ENCODE data around the gene WRNIP1. TPM values are rescaled to one million over a fixed set of nuclear protein-coding genes. Genes with fewer than 3 reads are reported as not detected.

The WRNIP1 gene
- total and polyA plus RNA-seq, 9 of the 15 experiments (the other 6 are each of a cell fraction or from before 2014, with no cell fraction given), result 13.2 to 63.6 (median 48.6) TPM

DNA sequence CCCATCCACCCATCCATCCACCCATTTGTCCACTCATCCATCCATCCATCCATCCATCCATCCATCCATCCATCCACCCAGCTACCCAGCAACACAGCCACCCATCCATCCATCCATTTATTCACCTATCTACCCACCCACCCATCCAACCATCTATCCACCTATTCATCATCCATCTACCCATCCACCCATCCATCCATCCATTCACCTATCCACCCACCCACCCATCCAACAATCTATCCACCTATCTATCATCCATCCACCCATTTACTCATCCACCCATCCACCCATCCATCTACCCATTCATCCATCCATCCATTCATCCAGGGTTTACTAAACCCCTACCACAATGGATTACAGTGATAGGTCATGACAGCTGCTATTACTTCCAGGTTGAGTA is 69.1 kb downstream of the WRNIP1 start (continued):
- TF ChIP-seq HDAC1 (IDR thresholded peaks at IDR 0.05) (peak in 1 of 2 experiments; percentile 39; a peak in 1 of 4 replicates), GTF2A2 (tag; IDR thresholded peaks at IDR 0.05) (no peak), FOXJ2 (tag; IDR thresholded peaks at IDR 0.05) (no peak), ZBTB7A (IDR thresholded peaks at IDR 0.05; ENCODE audit: borderline replicate concordance, control insufficient read depth, low read depth, low read length) (no peak), SIX5 (IDR thresholded peaks at IDR 0.05; ENCODE audit: borderline replicate concordance in 1 of 2, insufficient read depth in 1 of 2, low read depth in 1 of 2, low read length in 2 of 2) (no peak), ZNF785 (CRISPR knock-in tag; IDR thresholded peaks at IDR 0.05) (no peak), TEAD4 (IDR thresholded peaks at IDR 0.05; ENCODE audit: low read length) (no peak), TEAD4 (CRISPR knock-in tag; IDR thresholded peaks at IDR 0.05; ENCODE audit: borderline replicate concordance) (no peak), ZSCAN29 (IDR thresholded peaks at IDR 0.05) (0 out of 2 replicates have a peak, but pooled peaks have one; percentile 18), ZFP1 (CRISPR knock-in tag; IDR thresholded peaks at IDR 0.05) (no peak), ZNF12 (CRISPR knock-in tag; IDR thresholded peaks at IDR 0.05) (no peak), FOXA1 (IDR thresholded peaks at IDR 0.05; ENCODE audit: borderline replicate concordance) (no peak), THRAP3 (IDR thresholded peaks at IDR 0.05; ENCODE audit: borderline replicate concordance) (no peak), SMARCA5 (IDR thresholded peaks at IDR 0.05) (peak; percentile 59; the same call in 1 of the 2 replicates), ZNF165 (CRISPR knock-in tag; IDR thresholded peaks at IDR 0.05; ENCODE audit: borderline replicate concordance) (no peak)
- TF ChIP-seq, protein P1, sequence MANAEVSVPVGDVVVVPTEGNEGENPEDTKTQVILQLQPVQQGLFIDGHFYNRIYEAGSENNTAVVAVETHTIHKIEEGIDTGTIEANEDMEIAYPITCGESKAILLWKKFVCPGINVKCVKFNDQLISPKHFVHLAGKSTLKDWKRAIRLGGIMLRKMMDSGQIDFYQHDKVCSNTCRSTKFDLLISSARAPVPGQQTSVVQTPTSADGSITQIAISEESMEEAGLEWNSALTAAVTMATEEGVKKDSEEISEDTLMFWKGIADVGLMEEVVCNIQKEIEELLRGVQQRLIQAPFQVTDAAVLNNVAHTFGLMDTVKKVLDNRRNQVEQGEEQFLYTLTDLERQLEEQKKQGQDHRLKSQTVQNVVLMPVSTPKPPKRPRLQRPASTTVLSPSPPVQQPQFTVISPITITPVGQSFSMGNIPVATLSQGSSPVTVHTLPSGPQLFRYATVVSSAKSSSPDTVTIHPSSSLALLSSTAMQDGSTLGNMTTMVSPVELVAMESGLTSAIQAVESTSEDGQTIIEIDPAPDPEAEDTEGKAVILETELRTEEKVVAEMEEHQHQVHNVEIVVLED (CRISPR knock-in tag; IDR thresholded peaks at IDR 0.05), result no peak
- TF ChIP-seq, protein P2, sequence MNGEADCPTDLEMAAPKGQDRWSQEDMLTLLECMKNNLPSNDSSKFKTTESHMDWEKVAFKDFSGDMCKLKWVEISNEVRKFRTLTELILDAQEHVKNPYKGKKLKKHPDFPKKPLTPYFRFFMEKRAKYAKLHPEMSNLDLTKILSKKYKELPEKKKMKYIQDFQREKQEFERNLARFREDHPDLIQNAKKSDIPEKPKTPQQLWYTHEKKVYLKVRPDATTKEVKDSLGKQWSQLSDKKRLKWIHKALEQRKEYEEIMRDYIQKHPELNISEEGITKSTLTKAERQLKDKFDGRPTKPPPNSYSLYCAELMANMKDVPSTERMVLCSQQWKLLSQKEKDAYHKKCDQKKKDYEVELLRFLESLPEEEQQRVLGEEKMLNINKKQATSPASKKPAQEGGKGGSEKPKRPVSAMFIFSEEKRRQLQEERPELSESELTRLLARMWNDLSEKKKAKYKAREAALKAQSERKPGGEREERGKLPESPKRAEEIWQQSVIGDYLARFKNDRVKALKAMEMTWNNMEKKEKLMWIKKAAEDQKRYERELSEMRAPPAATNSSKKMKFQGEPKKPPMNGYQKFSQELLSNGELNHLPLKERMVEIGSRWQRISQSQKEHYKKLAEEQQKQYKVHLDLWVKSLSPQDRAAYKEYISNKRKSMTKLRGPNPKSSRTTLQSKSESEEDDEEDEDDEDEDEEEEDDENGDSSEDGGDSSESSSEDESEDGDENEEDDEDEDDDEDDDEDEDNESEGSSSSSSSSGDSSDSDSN (IDR thresholded peaks at IDR 0.05; ENCODE audit: borderline replicate concordance in 1 of 2, low read depth in 2 of 2, low read length in 2 of 2), result no peak
- TF ChIP-seq, protein P3, sequence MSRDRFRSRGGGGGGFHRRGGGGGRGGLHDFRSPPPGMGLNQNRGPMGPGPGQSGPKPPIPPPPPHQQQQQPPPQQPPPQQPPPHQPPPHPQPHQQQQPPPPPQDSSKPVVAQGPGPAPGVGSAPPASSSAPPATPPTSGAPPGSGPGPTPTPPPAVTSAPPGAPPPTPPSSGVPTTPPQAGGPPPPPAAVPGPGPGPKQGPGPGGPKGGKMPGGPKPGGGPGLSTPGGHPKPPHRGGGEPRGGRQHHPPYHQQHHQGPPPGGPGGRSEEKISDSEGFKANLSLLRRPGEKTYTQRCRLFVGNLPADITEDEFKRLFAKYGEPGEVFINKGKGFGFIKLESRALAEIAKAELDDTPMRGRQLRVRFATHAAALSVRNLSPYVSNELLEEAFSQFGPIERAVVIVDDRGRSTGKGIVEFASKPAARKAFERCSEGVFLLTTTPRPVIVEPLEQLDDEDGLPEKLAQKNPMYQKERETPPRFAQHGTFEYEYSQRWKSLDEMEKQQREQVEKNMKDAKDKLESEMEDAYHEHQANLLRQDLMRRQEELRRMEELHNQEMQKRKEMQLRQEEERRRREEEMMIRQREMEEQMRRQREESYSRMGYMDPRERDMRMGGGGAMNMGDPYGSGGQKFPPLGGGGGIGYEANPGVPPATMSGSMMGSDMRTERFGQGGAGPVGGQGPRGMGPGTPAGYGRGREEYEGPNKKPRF (IDR thresholded peaks at IDR 0.05; ENCODE audit: low read depth, low read length), result no peak
- TF ChIP-seq, protein P4, sequence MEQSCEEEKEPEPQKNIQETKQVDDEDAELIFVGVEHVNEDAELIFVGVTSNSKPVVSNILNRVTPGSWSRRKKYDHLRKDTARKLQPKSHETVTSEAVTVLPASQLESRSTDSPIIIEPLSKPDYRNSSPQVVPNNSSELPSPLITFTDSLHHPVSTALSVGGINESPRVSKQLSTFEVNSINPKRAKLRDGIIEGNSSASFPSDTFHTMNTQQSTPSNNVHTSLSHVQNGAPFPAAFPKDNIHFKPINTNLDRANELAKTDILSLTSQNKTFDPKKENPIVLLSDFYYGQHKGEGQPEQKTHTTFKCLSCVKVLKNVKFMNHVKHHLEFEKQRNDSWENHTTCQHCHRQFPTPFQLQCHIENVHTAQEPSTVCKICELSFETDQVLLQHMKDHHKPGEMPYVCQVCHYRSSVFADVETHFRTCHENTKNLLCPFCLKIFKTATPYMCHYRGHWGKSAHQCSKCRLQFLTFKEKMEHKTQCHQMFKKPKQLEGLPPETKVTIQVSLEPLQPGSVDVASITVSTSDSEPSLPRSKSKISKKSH (CRISPR knock-in tag; IDR thresholded peaks at IDR 0.05), result no peak
- TF ChIP-seq, protein P5, sequence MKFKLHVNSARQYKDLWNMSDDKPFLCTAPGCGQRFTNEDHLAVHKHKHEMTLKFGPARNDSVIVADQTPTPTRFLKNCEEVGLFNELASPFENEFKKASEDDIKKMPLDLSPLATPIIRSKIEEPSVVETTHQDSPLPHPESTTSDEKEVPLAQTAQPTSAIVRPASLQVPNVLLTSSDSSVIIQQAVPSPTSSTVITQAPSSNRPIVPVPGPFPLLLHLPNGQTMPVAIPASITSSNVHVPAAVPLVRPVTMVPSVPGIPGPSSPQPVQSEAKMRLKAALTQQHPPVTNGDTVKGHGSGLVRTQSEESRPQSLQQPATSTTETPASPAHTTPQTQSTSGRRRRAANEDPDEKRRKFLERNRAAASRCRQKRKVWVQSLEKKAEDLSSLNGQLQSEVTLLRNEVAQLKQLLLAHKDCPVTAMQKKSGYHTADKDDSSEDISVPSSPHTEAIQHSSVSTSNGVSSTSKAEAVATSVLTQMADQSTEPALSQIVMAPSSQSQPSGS (CRISPR knock-in tag; IDR thresholded peaks at IDR 0.05), result no peak
